Measurements from ENCODE around the gene DHRSX.

DHRSX gene

GRCh38 chrX:2402361-2402690 lies 98.5 kb downstream of the DHRSX start:
- Histone ChIP-seq H3K4me1 (ENCODE audit: control insufficient read depth, low read depth, low read length) (peaks cover 9% of the 10 kb centered on the region), H4K8ac (ENCODE audit: low read depth, low read length) (no peak overlapping the region), H2BK15ac (replicated peaks; ENCODE audit: low read depth) (no peak overlapping the region), H3K79me1 (ENCODE audit: low read length) (no peaks in the 10 kb centered on the region), H3K27ac (ENCODE audit: low read depth, low read length) (peak overlapping the region; percentile 7), H3K23ac (ENCODE audit: low read length) (no peak overlapping the region), H4K5ac (ENCODE audit: low read length) (no peak overlapping the region), H3K9ac (ENCODE audit: low read length) (no peak overlapping the region), H2BK120ac (ENCODE audit: low read depth, low read length) (no peak overlapping the region), H3K18ac (ENCODE audit: low read length) (no peak overlapping the region), H2BK5ac (ENCODE audit: low read length) (peak overlapping the region; percentile 50), H3K4me3 (ENCODE audit: low read length) (no peak overlapping the region), H2AK5ac (ENCODE audit: low read length) (peak overlapping the region; percentile 38), H3K4me2 (ENCODE audit: low read length) (no peak overlapping the region), H3K56ac (ENCODE audit: low read length) (peak overlapping the region; percentile 60), H3K36me3 (ENCODE audit: control insufficient read depth, insufficient read depth, low read length) (no peaks in the 10 kb centered on the region), H3K27me3 (ENCODE audit: insufficient read depth, low read length, poor library complexity) (no peaks in the 10 kb centered on the region), H3K4ac (ENCODE audit: low read depth, low read length) (no peak overlapping the region), H3K79me2 (ENCODE audit: control insufficient read depth, insufficient read depth, low read length) (no peaks in the 10 kb centered on the region)
- WGBS (ENCODE audit: extremely low coverage, insufficient coverage, low lambda C conversion rate), result no CpG with 5 or more reads among the region's 7 CpGs
- no peak for DNase-seq

- WGBS (ENCODE audit: extremely low coverage, insufficient coverage, low lambda C conversion rate), result no CpG with 5 or more reads among the region's 21 CpGs
- Histone ChIP-seq H3K79me1 (ENCODE audit: low read length) (no peaks in the 10 kb centered on the region), H2BK120ac (ENCODE audit: low read depth, low read length) (no peak overlapping the region), H3K4me1 (ENCODE audit: control insufficient read depth, low read depth, low read length) (peaks cover 9% of the 10 kb centered on the region), H2AK5ac (ENCODE audit: low read length) (peak overlapping the region; percentile 38), H2BK15ac (replicated peaks; ENCODE audit: low read depth) (no peak overlapping the region), H3K4me3 (ENCODE audit: low read length) (no peak overlapping the region), H3K23ac (ENCODE audit: low read length) (no peak overlapping the region), H4K8ac (ENCODE audit: low read depth, low read length) (no peak overlapping the region), H3K18ac (ENCODE audit: low read length) (no peak overlapping the region), H3K36me3 (ENCODE audit: control insufficient read depth, insufficient read depth, low read length) (no peaks in the 10 kb centered on the region), H3K79me2 (ENCODE audit: control insufficient read depth, insufficient read depth, low read length) (no peaks in the 10 kb centered on the region), H3K9ac (ENCODE audit: low read length) (no peak overlapping the region), H3K4me2 (ENCODE audit: low read length) (no peak overlapping the region), H3K4ac (ENCODE audit: low read depth, low read length) (no peak overlapping the region), H4K5ac (ENCODE audit: low read length) (no peak overlapping the region), H3K56ac (ENCODE audit: low read length) (peak overlapping the region; percentile 60), H3K27ac (ENCODE audit: low read depth, low read length) (peak overlapping the region; percentile 7), H3K27me3 (ENCODE audit: insufficient read depth, low read length, poor library complexity) (no peaks in the 10 kb centered on the region), H2BK5ac (ENCODE audit: low read length) (peak overlapping the region; percentile 50)
- DNase-seq, result peak; percentile 70
Measured at GRCh38 chrX:2401590-2402360, 99.0 kb downstream of the DHRSX start.

- no peak overlapping the region for H2AK5ac ChIP-seq (ENCODE audit: low read length)
- H2BK5ac ChIP-seq (ENCODE audit: low read length), result no peak overlapping the region
- no peak overlapping the region for H2BK120ac ChIP-seq (ENCODE audit: low read depth, low read length)
- DNase-seq, result no peak
- no peak overlapping the region for H3K18ac ChIP-seq (ENCODE audit: low read length)
- H3K79me2 ChIP-seq (ENCODE audit: control insufficient read depth, insufficient read depth, low read length), result no peaks in the 10 kb centered on the region
- H3K56ac ChIP-seq (ENCODE audit: low read length), result no peak overlapping the region
- H3K4me3 ChIP-seq (ENCODE audit: low read length), result no peak overlapping the region
- no peaks in the 10 kb centered on the region for H3K27me3 ChIP-seq (ENCODE audit: insufficient read depth, low read length, poor library complexity)
- H3K27ac ChIP-seq (ENCODE audit: low read depth, low read length), result no peak overlapping the region
- no CpG with 5 or more reads among the region's 9 CpGs for WGBS (ENCODE audit: extremely low coverage, insufficient coverage, low lambda C conversion rate)
- no peak overlapping the region for H4K8ac ChIP-seq (ENCODE audit: low read depth, low read length)
- H2BK15ac ChIP-seq (replicated peaks; ENCODE audit: low read depth), result no peak overlapping the region
- no peaks in the 10 kb centered on the region for H3K79me1 ChIP-seq (ENCODE audit: low read length)
- H4K5ac ChIP-seq (ENCODE audit: low read length), result no peak overlapping the region
- no peak overlapping the region for H3K4ac ChIP-seq (ENCODE audit: low read depth, low read length)
- no peak overlapping the region for H3K9ac ChIP-seq (ENCODE audit: low read length)
- H3K4me2 ChIP-seq (ENCODE audit: low read length), result no peak overlapping the region
- no peak overlapping the region for H3K23ac ChIP-seq (ENCODE audit: low read length)
- H3K4me1 ChIP-seq (ENCODE audit: control insufficient read depth, low read depth, low read length), result peaks cover 9% of the 10 kb centered on the region
- no peaks in the 10 kb centered on the region for H3K36me3 ChIP-seq (ENCODE audit: control insufficient read depth, insufficient read depth, low read length)
Measured at GRCh38 chrX:2401201-2401589, 99.6 kb downstream of the DHRSX start.

GRCh38 chrX:2398064-2398656 lies 102.6 kb downstream of the DHRSX start:
- Histone ChIP-seq H3K9ac (ENCODE audit: low read length) (no peak overlapping the region), H3K79me2 (ENCODE audit: control insufficient read depth, insufficient read depth, low read length) (no peaks in the 10 kb centered on the region), H3K18ac (ENCODE audit: low read length) (no peak overlapping the region), H2AK5ac (ENCODE audit: low read length) (no peak overlapping the region), H2BK5ac (ENCODE audit: low read length) (no peak overlapping the region), H3K27ac (ENCODE audit: low read depth, low read length) (no peak overlapping the region), H3K23ac (ENCODE audit: low read length) (no peak overlapping the region), H3K4me3 (ENCODE audit: low read length) (no peak overlapping the region), H3K56ac (ENCODE audit: low read length) (no peak overlapping the region), H3K4ac (ENCODE audit: low read depth, low read length) (no peak overlapping the region), H3K4me2 (ENCODE audit: low read length) (no peak overlapping the region), H3K79me1 (ENCODE audit: low read length) (peaks cover 2% of the 10 kb centered on the region), H2BK120ac (ENCODE audit: low read depth, low read length) (no peak overlapping the region), H3K27me3 (ENCODE audit: insufficient read depth, low read length, poor library complexity) (no peaks in the 10 kb centered on the region), H4K5ac (ENCODE audit: low read length) (no peak overlapping the region), H3K4me1 (ENCODE audit: control insufficient read depth, low read depth, low read length) (peaks cover 9% of the 10 kb centered on the region), H2BK15ac (replicated peaks; ENCODE audit: low read depth) (no peak overlapping the region), H4K8ac (ENCODE audit: low read depth, low read length) (no peak overlapping the region), H3K36me3 (ENCODE audit: control insufficient read depth, insufficient read depth, low read length) (no peaks in the 10 kb centered on the region)
- peak; percentile 79 for DNase-seq
- WGBS (ENCODE audit: extremely low coverage, insufficient coverage, low lambda C conversion rate), result no CpG with 5 or more reads among the region's 14 CpGs

GRCh38 chrX:2397229-2398063 lies 103.3 kb downstream of the DHRSX start:
- H2BK15ac ChIP-seq (replicated peaks; ENCODE audit: low read depth), result no peak overlapping the region
- no peak overlapping the region for H3K23ac ChIP-seq (ENCODE audit: low read length)
- peak overlapping the region; percentile 52 for H3K18ac ChIP-seq (ENCODE audit: low read length)
- 100% methylated on average over 3 of the region's 26 CpGs for WGBS (ENCODE audit: extremely low coverage, insufficient coverage, low lambda C conversion rate)
- no peak overlapping the region for H4K5ac ChIP-seq (ENCODE audit: low read length)
- H3K79me1 ChIP-seq (ENCODE audit: low read length), result peaks cover 2% of the 10 kb centered on the region
- H3K4me1 ChIP-seq (ENCODE audit: control insufficient read depth, low read depth, low read length), result peaks cover 9% of the 10 kb centered on the region
- no peak overlapping the region for H3K4me2 ChIP-seq (ENCODE audit: low read length)
- H3K79me2 ChIP-seq (ENCODE audit: control insufficient read depth, insufficient read depth, low read length), result no peaks in the 10 kb centered on the region
- H3K27me3 ChIP-seq (ENCODE audit: insufficient read depth, low read length, poor library complexity), result no peaks in the 10 kb centered on the region
- H3K27ac ChIP-seq (ENCODE audit: low read depth, low read length), result peak overlapping the region; percentile 36
- no peak overlapping the region for H2AK5ac ChIP-seq (ENCODE audit: low read length)
- H3K4ac ChIP-seq (ENCODE audit: low read depth, low read length), result no peak overlapping the region
- H3K36me3 ChIP-seq (ENCODE audit: control insufficient read depth, insufficient read depth, low read length), result no peaks in the 10 kb centered on the region
- peak overlapping the region; percentile 28 for H3K56ac ChIP-seq (ENCODE audit: low read length)
- no peak overlapping the region for H3K4me3 ChIP-seq (ENCODE audit: low read length)
- H2BK120ac ChIP-seq (ENCODE audit: low read depth, low read length), result no peak overlapping the region
- no peak overlapping the region for H4K8ac ChIP-seq (ENCODE audit: low read depth, low read length)
- DNase-seq, result peak; percentile 53
- H2BK5ac ChIP-seq (ENCODE audit: low read length), result no peak overlapping the region
- no peak overlapping the region for H3K9ac ChIP-seq (ENCODE audit: low read length)
